Germinal center (tissue), 1 donor: ENCODE data around the gene CMTM3.
"Not testable (repeated sequence)": the region's sequence is repeated elsewhere in the genome, so short reads cannot be mapped to it uniquely, and the experiment has no call there.

Experiments used
- DNase-seq: peaks from one replicate; pipeline ENCODE4 v3.0.0; 2012; ENCODE audit warnings: mixed read lengths, low spot score

Gene CMTM3

GRCh38 chr16:66585481-66586239, 18.8 kb upstream of the CMTM3 start:
- no peak for DNase-seq

- DNase-seq, result no peak
Measured at GRCh38 chr16:66587881-66588600, 16.5 kb upstream of the CMTM3 start.

- peak; percentile 50 for DNase-seq
Measured at GRCh38 chr16:66588981-66589713, 15.4 kb upstream of the CMTM3 start.

DNA sequence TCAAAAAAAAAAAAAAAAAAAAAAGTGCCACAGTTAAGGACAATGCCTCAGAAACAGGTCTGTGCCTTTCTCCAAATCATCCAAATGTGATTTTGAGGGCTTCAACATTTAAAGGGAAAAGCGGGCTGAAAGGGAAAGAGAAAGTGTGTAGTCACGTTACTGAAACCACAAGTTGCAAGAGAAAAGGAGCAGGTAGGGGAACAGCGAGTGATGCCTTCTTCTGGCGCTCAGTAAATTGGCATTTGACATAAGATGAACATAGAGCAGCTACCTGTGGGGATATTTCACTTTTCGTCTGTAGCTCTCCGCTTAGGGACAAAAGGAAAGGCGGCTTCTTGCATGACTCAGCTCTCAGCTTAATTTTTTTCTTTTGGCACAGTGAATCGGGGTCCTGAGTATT, 14.2 kb upstream of the CMTM3 start:
- DNase-seq, result no peak

DNA sequence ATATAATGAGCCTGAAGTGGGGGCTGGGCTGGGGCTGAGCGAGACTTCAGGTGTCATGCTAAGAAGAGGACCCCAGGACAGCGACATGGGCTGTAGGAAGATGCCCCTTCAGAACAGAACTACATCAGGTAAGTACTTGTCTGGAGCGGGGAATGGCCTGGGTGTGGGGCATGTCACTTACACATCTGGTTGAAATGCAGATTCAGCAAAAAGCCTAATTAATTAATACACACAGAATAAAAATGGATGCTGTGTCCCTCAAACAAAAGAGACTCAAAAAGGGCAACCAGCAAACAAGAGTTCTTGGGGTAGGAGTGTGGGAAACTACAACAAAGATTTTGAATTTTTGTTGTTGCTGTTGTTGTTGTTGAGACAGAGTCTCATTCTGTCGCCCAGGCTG, 13.5 kb upstream of the CMTM3 start:
- no peak for DNase-seq

DNA sequence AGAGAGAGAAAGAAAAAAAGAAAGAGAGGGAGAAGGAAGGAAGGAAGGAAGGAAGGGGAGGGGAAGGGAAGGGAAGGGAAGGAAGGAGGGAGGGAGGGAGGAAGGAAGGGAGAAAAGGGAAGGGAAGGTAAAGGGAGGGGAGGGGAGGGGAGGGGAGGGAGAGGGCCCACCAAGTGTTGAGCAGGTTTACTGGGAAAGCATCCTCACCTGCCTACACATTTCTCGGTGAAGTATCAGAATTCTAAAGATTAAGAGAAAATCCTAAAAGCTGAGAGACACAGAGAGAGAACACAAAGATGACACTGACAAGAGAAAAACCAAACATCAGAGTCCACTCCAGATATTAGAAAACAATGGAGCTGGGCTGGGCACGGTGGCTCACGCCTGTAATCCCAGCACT, 12.3 kb upstream of the CMTM3 start:
- no peak for DNase-seq

DNA sequence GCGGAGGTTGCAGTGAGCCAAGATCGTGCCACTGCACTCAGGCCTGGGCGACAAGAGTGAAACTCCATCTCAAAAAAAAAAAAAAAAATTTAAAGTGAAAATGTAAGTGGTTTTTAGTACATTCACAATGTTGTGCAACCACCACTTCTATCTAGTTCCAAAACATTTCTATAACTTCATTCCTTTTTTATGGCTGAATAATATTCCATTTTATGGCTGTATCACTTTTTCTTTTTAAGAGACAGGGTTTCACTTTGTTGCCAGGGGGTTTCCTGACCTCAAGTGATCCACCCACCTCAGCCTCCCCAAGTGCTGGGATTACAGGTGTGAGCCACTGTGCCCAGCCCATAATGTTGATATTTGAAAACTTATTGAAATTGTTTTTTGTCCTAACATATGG, 11.7 kb upstream of the CMTM3 start:
- DNase-seq, result no peak

GRCh38 chr16:66594739-66595138, 9.8 kb upstream of the CMTM3 start:
- DNase-seq, result no peak

DNA sequence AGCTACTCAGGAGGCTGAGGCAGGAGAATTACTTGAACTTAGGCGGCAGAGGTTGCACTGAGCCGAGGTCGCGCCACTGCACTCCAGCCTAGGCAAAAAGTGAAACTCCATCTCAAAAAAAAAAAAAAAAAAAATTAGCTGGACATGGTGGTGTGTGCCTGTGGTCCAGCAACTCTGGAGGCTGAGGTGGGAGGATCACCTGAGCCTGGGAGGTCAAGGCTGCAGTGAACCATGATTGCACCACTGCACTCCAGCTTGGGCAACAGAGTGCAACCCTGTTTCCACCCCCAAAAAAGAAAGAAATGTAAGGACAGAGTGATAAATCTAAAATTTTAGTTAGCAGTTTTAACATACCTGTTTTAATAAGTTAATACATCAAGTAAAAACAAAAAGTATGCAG, 7.9 kb upstream of the CMTM3 start:
- not testable (repeated sequence) for DNase-seq

DNA sequence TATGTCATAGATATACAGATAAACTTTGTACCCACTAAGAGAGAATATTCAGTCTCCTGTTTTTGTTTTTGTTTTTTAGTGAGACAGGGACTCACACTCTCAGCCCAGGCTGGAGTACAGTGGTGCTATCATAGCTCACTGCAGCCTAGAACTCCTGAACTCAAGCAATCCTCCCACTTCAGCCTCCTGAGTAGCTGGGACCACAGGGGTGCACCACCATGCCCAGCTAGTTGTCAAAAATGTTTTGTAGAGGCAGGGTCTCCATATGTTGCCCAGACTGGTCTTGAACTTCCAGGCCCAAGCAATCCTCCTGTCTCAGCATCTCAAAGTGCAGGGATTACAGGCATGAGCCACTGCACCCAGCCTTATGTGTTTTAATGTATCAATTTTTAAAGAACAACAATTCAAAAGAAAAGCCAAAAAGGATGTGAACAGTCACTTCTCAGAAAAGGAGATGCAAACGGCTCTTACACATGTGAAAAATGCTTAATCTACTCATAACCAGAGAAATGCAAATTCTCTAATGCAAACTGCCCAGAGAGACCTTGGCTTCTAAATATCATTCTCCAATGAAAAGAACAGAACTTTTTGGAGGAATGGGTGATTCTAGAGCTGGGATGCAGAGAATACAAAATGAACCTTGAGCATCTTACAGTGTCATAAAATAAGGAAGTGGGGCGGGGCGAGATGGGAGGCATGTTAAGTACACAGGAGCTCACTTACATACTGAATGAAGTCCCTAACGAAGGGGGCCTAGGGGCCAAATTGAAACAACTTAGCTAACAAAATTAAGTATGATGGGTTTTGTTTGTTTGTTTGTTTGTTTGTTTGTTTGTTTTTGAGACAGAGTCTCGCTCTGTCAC, 7.3 kb upstream of the CMTM3 start:
- no peak for DNase-seq

GRCh38 chr16:66598111-66598510, 6.4 kb upstream of the CMTM3 start:
- no peak for DNase-seq

GRCh38 chr16:66599726-66600125, 4.8 kb upstream of the CMTM3 start:
- no peak for DNase-seq

DNA sequence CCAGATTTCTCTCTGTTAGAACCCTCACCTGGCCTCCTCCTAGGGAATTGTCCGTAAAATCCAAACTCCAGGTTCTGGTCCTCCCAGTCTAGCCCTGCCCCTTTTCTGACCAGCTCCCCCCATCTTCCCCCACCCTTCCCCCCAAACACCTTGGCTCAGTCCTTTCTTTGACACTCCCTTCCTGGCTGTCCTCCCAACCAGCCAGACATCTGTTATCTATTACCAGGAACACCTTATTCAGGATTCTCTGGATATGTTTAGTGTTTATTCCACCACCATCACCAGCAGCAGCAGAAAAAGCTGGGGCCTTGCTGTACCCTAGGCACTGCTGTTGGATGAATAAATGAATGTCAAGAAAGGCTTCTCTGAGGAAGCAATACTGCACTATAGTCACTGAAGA, 4.0 kb upstream of the CMTM3 start:
- no peak for DNase-seq

DNA sequence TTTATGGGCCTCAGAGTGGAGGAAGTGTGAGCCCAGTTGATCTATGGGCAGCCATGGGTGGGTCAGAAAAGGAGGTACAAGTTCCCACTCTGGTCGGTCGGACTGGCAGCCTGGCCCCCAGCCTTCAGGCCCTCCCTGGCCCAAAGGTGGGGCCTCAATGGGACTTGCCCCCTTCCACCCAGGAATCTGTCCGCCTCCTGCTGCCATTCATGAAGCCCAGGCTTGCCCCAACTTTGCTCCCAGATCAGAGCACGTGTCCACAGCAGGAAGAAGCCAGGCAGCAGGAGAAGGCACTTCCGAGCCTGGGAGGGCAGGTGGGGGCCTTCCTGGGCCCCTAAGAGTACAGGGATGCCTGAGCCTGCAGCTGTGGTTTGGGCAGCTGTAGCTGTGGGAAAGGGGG, 3.0 kb upstream of the CMTM3 start:
- no peak for DNase-seq

DNA sequence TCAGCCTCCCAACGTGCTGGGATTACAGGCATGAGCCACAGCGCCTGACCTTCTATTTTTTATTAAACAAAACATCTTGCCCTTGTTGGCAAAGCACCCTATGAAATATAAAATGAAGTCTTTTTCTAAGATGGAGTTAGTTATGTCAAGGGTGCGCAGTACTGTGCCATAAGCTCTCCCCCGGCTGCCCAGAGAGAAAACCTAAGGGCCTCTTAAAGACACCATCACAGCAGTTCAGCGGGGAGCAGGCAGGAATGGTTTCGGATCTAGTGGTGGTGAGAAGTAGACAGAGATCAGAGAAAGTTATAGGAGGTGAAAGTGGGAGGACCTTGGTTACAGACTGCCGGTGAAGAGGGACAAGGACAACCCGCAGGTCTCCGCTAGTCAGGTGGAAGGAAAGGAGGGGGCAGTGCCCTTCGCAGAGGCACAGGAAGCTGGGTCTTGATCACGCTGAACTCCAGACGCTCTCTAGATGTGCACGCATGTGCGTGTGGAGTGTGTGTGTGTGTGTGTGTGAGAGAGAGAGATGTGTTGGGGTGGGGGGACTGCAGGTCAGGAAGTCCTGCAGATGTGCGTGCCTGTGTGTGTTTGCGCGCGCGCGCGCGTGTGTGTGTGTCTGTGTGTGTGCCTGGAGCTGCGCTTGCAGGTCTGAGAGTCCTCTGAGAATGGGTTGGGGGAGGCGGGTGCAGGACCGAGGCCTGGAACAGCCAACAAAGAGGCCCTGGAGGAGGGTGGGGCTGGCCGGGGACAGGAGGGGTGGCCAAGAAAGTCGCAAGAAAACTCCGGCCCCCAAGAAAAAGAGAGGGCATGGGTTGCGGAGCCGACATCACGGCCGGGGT, 748 bp upstream of the CMTM3 start:
- DNase-seq, result no peak

DNA sequence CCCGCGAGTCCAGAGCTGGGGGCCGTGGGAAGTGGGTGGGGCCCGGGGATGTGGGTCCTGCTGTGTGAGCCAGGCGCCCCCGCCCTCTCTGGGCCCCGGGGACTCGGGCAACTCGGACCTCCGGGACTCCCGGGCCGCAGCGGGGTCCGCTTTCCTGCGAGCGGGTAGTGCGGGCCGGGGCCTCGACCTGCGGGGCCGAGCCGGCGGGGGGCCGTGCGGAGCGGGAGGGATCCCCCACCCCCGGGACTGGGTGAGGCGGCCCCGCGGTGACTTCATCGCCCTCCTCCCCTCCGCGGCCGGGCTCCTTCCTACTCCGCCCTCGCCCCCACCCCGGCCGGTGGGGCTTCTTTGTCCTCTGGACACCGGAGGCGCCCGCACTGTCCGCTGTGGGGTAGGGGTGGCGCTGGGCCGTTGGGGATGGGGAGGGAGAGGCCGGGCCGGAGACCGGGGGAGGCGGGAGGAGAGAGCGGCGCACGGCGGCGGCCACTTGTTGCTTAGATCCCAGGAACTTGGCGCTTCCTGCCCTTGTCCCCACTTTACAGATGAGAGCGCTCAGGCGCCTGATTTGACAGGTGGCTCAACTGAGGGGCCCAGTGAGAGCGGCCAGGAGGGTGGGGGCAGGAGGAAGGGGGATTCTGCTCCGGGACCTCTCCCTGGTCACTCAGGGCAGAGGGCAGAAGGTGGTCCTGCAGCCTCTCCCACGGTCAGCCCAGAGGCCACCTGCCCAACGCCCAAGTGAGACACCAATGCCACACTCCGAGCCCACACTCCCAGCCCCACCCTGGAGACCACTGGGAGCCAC, 874 bp downstream of the CMTM3 start:
- DNase-seq, result no peak

DNA sequence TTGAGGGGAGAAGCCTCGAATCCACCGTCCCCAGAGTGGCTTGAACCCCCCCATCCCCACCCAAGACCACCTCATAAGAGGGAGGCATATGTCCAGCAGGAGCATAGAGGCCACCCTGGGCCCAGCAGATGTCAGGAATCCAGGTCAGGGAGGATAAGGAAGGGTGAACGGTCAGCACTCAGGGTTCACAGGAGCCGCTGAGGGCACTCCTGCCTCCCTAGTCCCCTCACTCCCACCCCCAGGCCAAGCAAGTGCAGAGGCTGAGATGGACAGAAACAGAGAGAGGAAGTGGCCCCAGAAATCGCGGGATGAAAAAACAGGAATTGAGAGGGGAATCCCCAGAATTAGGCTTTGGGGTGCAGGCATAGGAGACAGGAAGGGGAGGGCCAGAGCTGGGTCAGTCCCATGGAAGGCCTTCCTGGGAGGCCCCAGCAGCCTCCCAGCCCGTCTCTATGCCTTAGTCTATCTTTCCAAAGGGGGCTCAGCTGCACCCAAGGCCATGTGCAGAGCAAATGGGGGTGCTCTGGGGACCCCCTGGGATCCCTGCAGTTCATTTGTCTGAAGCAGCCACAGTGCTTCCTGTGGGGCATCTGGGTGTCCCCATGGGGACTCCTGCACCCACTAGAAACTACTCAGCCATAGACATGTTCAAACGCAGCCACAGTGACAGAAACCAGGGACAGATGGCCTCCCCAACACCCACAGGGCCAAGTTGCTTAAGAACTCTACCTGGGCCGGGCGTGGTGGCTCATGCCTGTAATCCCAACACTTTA, 1.7 kb downstream of the CMTM3 start:
- DNase-seq, result peak; percentile 71

DNA sequence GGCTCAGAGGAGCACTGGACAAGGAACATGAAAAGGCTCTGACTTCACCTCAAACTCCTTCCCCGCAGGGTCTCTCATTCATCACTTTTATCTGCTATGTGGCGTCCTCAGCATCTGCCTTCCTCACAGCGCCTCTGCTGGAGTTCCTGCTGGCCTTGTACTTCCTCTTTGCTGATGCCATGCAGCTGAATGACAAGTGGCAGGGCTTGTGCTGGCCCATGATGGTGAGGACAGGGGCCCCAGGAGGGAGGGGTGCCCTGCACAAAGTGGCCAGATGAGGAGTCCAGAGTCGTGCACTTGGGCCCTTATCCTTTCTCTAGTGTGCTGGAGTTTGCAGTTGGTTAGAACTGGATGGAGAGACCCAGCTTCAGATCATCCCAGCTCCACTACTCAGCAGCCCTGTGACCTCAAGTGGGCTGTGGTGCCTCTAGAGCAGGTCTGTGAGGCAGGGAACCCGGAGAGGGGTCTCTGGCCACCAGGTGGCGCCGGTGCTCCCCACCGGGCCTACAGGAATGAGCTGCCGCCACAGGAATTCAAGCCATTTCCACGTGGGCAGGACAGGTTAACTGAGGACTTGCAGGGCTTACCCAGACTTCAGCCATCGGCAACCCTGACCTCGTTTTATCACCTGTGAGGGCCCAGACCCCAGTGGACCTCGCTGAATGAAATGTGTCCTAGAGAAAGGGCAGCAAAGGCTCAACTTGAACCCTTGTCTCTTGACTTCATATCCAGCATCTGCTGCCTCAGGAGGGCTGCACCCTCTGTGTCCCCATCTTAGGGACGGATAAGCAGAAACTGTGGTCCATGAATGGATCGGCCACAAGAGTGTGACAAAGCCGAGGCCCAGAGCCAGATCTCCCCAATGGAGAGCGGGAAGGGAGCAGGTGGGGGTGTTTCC, 4.0 kb downstream of the CMTM3 start:
- peak; percentile 89 for DNase-seq

GRCh38 chr16:66609139-66609510, 4.6 kb downstream of the CMTM3 start:
- DNase-seq, result no peak
